Right cardiac atrium (tissue), 5 donors: ENCODE measurements around the gene FXYD2. TPM values are rescaled to one million over a fixed set of nuclear protein-coding genes. Genes with fewer than 3 reads are reported as not detected.

Experiments
- ATAC-seq, 2 donors: fragments of 200-7000 bp; cut with Tn5 transposase; one replicate each; pipeline versions ENCODE4 v1.8.0 to v1.9.1; 2020; ENCODE audit warnings: moderate library complexity in 2 of 2, mild to moderate bottlenecking in 1 of 2
- DNase-seq, 3 donors: peaks; one replicate each; pipeline ENCODE4 v3.0.0-alpha.2; 2020
- H3K27ac ChIP-seq: one replicate; pipeline ENCODE4 v1.5.1; 2013; ENCODE audit warnings: mild to moderate bottlenecking, low read length, control low read depth, moderate library complexity
- H3K27me3 ChIP-seq: one replicate; pipeline ENCODE4 v1.6.1; 2013; ENCODE audit not compliant: control insufficient read depth, insufficient read depth
- H3K4me1 ChIP-seq: one replicate; pipeline ENCODE4 v1.6.1; 2013; ENCODE audit warnings: low read length; ENCODE audit not compliant: control insufficient read depth, insufficient read depth
- H3K4me3 ChIP-seq: one replicate; pipeline ENCODE4 v1.5.1; 2013; ENCODE audit warnings: low read length, control low read depth
- H3K9me3 ChIP-seq: one replicate; pipeline ENCODE4 v1.6.1; 2013; ENCODE audit warnings: low read length; ENCODE audit not compliant: control insufficient read depth
- WGBS: extraction: QIAGEN DNeasy Blood & Tissue Kit; methylation state at CpG from one replicate; pipeline ENCODE4 v1.1.7; 2013; 5-methylcytosine and 5-hydroxymethylcytosine counted together
- intact Hi-C, 4 donors: fragments of 100-400 bp; cut with DNase I; formaldehyde crosslinking; loops; one replicate each; pipeline versions ENCODE4 v1.11.0 to v1.14.0; 2022 to 2023
- polyA plus RNA-seq: library from polyadenylated mRNA; stranded (reverse); fragments of 200-250 nt; gene quantifications from one replicate; pipeline ENCODE4 v1.2.3, GENCODE V29; 2013
- total RNA-seq, 4 donors: library from RNA; stranded (reverse); fragmentation: NEBNext Ultra II Directional; extraction: Animal tissue kit (Norgen Biotek cat#: 25700); gene quantifications; one replicate each; pipeline ENCODE4 v1.2.1, GENCODE V29; 2021
- donor health status: healthy with polysubstance abuse.
- donor health status: DM: no; HTN: yes; CAD: no.
- donor health status: DM: no; HTN: no; CAD: no.
- donor health status: DM: no; HTN: yes; CAD: no; lungs with severe emphysema.
- donor health status: DM: yes; HTN: yes; CAD: no.

Gene FXYD2
- total and polyA plus RNA-seq, 5 donors: 1.1 to 4.0 (median 2.1) TPM

DNA sequence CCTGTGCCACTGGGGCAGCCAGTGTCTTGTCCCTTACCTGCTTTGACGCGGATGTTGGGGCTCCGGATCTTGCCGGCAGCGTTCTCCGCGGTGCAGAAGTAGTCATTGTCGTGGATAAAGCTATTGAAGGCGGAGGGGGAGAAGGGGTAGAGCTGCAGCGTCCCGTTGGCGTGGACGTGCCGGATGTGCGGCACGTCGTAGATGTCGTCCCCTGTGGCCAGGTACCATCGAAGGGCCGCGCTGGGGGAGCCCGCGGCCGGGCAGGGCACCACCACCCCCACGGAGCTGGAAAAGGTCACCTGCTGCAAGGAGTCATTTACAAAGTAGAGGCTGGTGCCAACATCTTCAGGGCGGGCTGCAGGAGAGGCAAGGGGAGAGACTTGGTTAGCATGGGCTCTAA is 44.1 kb downstream of the FXYD2 start:
- H3K9me3 ChIP-seq: no peaks in the 10 kb centered on the region
- H3K27me3 ChIP-seq: no peaks in the 10 kb centered on the region
- H3K4me3 ChIP-seq: no peak overlapping the region
- ATAC-seq: no peak
- H3K27ac ChIP-seq: no peak overlapping the region
- no peak for DNase-seq
- intact Hi-C loops: no loop called here
- no peaks in the 10 kb centered on the region for H3K4me1 ChIP-seq
- 88% methylated on average over 26 of the region's 26 CpGs for WGBS

DNA sequence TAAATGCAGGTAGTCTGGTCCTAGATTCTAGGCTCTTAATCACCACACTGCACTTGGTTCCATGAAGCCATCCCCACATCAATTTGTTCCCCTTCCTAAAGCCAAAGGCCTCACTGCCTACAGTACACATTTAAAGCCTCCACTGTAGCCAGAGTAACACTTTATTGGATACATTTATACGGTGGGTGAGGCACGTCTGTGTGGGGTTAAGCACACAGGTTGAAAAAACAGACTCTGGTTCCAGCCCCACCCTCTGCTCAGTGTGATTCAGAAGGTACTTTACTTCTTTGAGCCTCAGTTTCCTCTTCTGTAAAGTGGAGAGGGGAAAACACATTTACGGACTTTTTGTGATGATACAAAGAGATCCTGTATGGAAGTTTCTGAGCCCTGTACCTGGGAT is 50.0 kb downstream of the FXYD2 start:
- ATAC-seq: no peak
- Histone ChIP-seq H3K4me3 (no peak overlapping the region), H3K27ac (no peak overlapping the region), H3K9me3 (no peaks in the 10 kb centered on the region), H3K27me3 (no peaks in the 10 kb centered on the region), H3K4me1 (no peaks in the 10 kb centered on the region)
- intact Hi-C loops: no loop called here
- 91% methylated on average over 3 of the region's 3 CpGs for WGBS
- no peak for DNase-seq

GRCh38 chr11:117772360-117772759 is 52.2 kb downstream of the FXYD2 start:
- ATAC-seq (no peak), DNase-seq (no peak)
- 89% methylated on average over 6 of the region's 6 CpGs for WGBS
- H3K27ac ChIP-seq: no peak overlapping the region
- H3K27me3 ChIP-seq: no peaks in the 10 kb centered on the region
- H3K9me3 ChIP-seq: no peaks in the 10 kb centered on the region
- H3K4me1 ChIP-seq: no peaks in the 10 kb centered on the region
- H3K4me3 ChIP-seq: no peak overlapping the region
- intact Hi-C loops: no loop called here

DNA sequence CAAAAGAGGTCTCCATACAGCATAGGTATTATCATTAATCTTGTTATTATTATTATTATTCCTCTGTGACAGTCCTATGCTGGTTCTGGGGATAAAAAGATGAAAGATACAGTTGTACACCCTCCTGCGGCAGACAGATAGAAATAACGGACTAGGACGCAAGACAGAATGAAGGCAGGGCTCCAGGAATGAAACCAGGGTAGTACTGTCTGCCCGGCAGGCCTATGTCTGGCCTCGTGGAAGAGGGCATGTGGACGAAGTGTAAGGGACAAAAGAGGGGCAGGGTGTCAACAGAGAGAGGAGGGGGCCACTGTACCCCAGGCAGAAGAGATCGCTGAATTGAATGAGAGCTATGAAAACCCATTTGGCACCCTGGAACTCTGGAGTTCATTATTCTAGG is 52.7 kb downstream of the FXYD2 start:
- Histone ChIP-seq H3K9me3 (no peaks in the 10 kb centered on the region), H3K27me3 (no peaks in the 10 kb centered on the region), H3K27ac (no peak overlapping the region), H3K4me3 (no peak overlapping the region), H3K4me1 (no peaks in the 10 kb centered on the region)
- DNase-seq (no peak), ATAC-seq (no peak)
- intact Hi-C loops: no loop called here
- WGBS: 91% methylated on average over 7 of the region's 7 CpGs

GRCh38 chr11:117771197-117771596 is 53.3 kb downstream of the FXYD2 start:
- H3K4me3 ChIP-seq: no peak overlapping the region
- no peaks in the 10 kb centered on the region for H3K4me1 ChIP-seq
- H3K27ac ChIP-seq: no peak overlapping the region
- intact Hi-C loops: no loop called here
- no peak for DNase-seq
- 79% methylated on average over 6 of the region's 6 CpGs for WGBS
- no peaks in the 10 kb centered on the region for H3K27me3 ChIP-seq
- no peaks in the 10 kb centered on the region for H3K9me3 ChIP-seq
- no peak for ATAC-seq

DNA sequence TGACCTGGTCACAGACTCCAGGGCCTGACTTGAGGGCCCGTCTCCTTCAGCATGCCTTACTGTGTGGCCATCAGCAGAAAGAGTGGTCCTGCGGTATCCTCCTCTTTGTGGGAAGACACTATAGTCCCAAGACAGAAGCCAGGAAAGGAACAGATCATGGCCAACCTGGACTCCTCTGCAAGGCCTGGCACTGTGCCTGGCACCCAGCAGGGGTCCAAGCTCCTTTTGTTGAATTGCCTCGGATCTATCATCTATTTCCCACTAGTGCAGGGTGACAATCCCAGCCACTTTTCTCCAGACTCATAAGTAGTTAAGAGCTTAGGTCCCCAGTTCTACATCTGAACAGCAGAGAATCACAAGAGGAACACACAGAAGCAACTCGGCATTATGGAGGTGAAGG is 54.5 kb downstream of the FXYD2 start:
- Histone ChIP-seq H3K4me3 (no peak overlapping the region), H3K27ac (no peak overlapping the region), H3K4me1 (no peaks in the 10 kb centered on the region), H3K27me3 (no peaks in the 10 kb centered on the region), H3K9me3 (no peaks in the 10 kb centered on the region)
- DNase-seq: no peak
- no peak for ATAC-seq
- WGBS: 90% methylated on average over 4 of the region's 4 CpGs
- intact Hi-C loops: no loop called here

Other genes starting within 250 kb of the FXYD2 start
- gene DSCAML1, start 27.5 kb downstream of the FXYD2 start, total RNA-seq: 1 to 10 TPM in 2 of 4 donors, under 1 TPM in 2; 0.45 to 1.4 (median 1.1) TPM
- gene DSCAML1, start 27.5 kb downstream of the FXYD2 start, polyA plus RNA-seq: 0.70 TPM
- gene FXYD6, start 51.9 kb upstream of the FXYD2 start, total RNA-seq: 10 to 100 TPM; 36.1 to 47.8 (median 40.9) TPM
- 54.1 TPM for gene FXYD6, start 51.9 kb upstream of the FXYD2 start, polyA plus RNA-seq
- gene TMPRSS13, start 104.7 kb upstream of the FXYD2 start, total RNA-seq: under 1 TPM in 1 of 4 donors, not detected in 3; 0.11 TPM
- gene TMPRSS13, start 104.7 kb upstream of the FXYD2 start, polyA plus RNA-seq: 0.07 TPM
- 10 to 100 TPM in 3 of 4 donors, 1 to 10 TPM in 1; 8.3 to 18.5 (median 11.6) TPM for gene IL10RA, start 161.7 kb upstream of the FXYD2 start, total RNA-seq
- 3.1 TPM for gene IL10RA, start 161.7 kb upstream of the FXYD2 start, polyA plus RNA-seq